Panc1 (cell line): ENCODE data around the gene RCN2. TPM values are rescaled to one million over a fixed set of nuclear protein-coding genes. Genes with fewer than 3 reads are reported as not detected.

Experiments used
- ATAC-seq: fragments of 200-7000 bp; cut with Tn5 transposase; 2 replicates; pipeline ENCODE4 v1.9.1; 2020; ENCODE audit warnings: mild to moderate bottlenecking, moderate library complexity
- BruUV-seq: library from RNA; stranded (reverse); fragments of 400-500 nt; replicated peaks from 2 replicates; lab custom pipeline; 2021; lab: Mats Ljungman, UMichigan
- CTCF ChIA-PET: fragments of 300-600 bp; sonication (Branson Sonifier 250); formaldehyde crosslinking; loops from one replicate; lab custom pipeline; 2022; ENCODE audit warnings: antibody characterized with exemption; lab: Charles Lee
- POLR2A ChIA-PET: fragments of 300-600 bp; sonication (Branson Sonifier 250); formaldehyde crosslinking; loops from one replicate; lab custom pipeline; 2022; ENCODE audit warnings: antibody characterized with exemption; lab: Charles Lee
- DNase-seq: peaks from one replicate; pipeline ENCODE4 v3.0.0-alpha.2; 2010; ENCODE audit warnings: low read depth, low spot score
- H3K27ac ChIP-seq: 2 replicates; pipeline ENCODE4 v1.5.1; 2011; ENCODE audit warnings: mild to moderate bottlenecking, low read length, inconsistent platforms
- H3K27me3 ChIP-seq: fragments of 200-500 bp; sonication (Bioruptor generic); 2 replicates; pipeline ENCODE4 v1.6.0; 2014; ENCODE audit warnings: low read length, inconsistent platforms; ENCODE audit not compliant: control insufficient read depth, insufficient read depth
- H3K36me3 ChIP-seq: fragments of 200-500 bp; sonication (Bioruptor generic); 2 replicates; pipeline ENCODE4 v1.5.1; 2014; ENCODE audit warnings: inconsistent platforms, mild to moderate bottlenecking, low read length, moderate library complexity; ENCODE audit not compliant: control insufficient read depth, insufficient read depth
- H3K4me1 ChIP-seq: 2 replicates; pipeline ENCODE4 v1.5.1; 2011; ENCODE audit warnings: inconsistent platforms, mild to moderate bottlenecking, low read length, moderate library complexity; ENCODE audit not compliant: control insufficient read depth, insufficient read depth
- H3K4me3 ChIP-seq, 2 experiments: 2 replicates each; pipeline ENCODE4 v1.5.1; 2011 to 2012; ENCODE audit warnings: low read depth in 2 of 2, low read length in 2 of 2, mild to moderate bottlenecking in 2 of 2, inconsistent platforms in 1 of 2, moderate library complexity in 1 of 2
- H3K9me3 ChIP-seq: fragments of 200-500 bp; sonication (Bioruptor generic); 2 replicates; pipeline ENCODE4 v1.5.1; 2014; ENCODE audit warnings: low read depth, mild to moderate bottlenecking, inconsistent platforms, low read length, moderate library complexity; ENCODE audit not compliant: control insufficient read depth, insufficient read depth
- POLR2AphosphoS5 ChIP-seq: IDR thresholded peaks from 2 replicates; pipeline ENCODE4 v1.6.1; 2012; ENCODE audit warnings: mild to moderate bottlenecking, low read depth, low read length, moderate library complexity
- SIN3A ChIP-seq: IDR thresholded peaks from 2 replicates; pipeline ENCODE4 v1.6.1; 2012; ENCODE audit warnings: low read depth, mild to moderate bottlenecking, low read length, moderate library complexity, borderline replicate concordance; ENCODE audit not compliant: insufficient read depth
- TCF7L2 ChIP-seq: IDR thresholded peaks from 2 replicates; pipeline ENCODE4 v1.6.1; 2011; ENCODE audit warnings: mild to moderate bottlenecking, low read depth, low read length, inconsistent platforms
- in situ Hi-C: cut with HindIII; loops from 2 replicates; pipeline ENCODE4 v1.10.0; 2016; ENCODE audit warnings: low sequenced_read_pairs, low pct_unique_long_range_greater_than_20kb
- intact Hi-C: fragments of 100-400 bp; cut with micrococcal nuclease; formaldehyde crosslinking; loops from one replicate; pipeline ENCODE4 v1.10.0; 2022; ENCODE audit not compliant: unreplicated experiment
- total RNA-seq: library from RNA; stranded (reverse); gene quantifications from one replicate; pipeline ENCODE4 v1.2.1, GENCODE V29; 2021; ENCODE audit not compliant: unreplicated experiment
- TF ChIP-seq, protein P1 (sequence below), 2 experiments: IDR thresholded peaks; 2 replicates each; pipeline ENCODE4 v1.6.1; 2011 to 2012; ENCODE audit warnings: low read depth in 2 of 2, control low read depth in 1 of 2, low read length in 1 of 2, mild to moderate bottlenecking in 1 of 2, moderate library complexity in 1 of 2; ENCODE audit not compliant: insufficient read depth in 1 of 2
- TF ChIP-seq, protein P2 (sequence below): fragments of 450-650 bp; IDR thresholded peaks from 2 replicates; pipeline ENCODE4 v1.5.1; 2017; ENCODE audit warnings: mild to moderate bottlenecking

RCN2 gene
- total RNA-seq, 1 experiment from 2014 or later: 60.7 TPM

DNA sequence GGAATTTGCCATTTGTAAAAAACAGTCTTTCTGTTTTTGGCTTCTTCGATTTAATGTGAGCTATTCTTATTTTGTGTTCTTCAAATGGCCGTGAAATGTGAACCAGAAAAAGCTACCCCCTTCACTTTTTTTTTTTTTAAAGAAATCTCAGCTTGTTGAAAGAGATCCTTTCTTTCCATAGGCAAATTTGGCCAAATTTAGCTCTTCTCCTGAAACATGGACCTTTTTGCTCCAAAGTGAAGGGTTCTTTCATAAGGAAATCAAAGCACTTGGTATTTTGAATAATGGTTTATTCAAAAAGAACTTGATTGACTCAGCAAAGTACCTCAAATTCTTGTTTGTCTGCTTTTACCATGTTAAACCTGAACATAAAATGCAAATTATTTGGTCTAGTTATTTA, 10.1 kb downstream of the RCN2 start:
- no peak overlapping the region for H3K27ac ChIP-seq
- H3K27me3 ChIP-seq: no peaks in the 10 kb centered on the region
- ChIA-PET POLR2A (interaction anchor here (0.5 kb wide), 1 partner anchor 592 kb away, joined by 13 read pairs; no protein-coding TSS in a partner anchor), CTCF (interaction anchor here (0.6 kb wide), 1 partner anchor 152 kb away, joined by 7 read pairs; no protein-coding TSS in a partner anchor)
- no peaks in the 10 kb centered on the region for H3K4me1 ChIP-seq
- H3K36me3 ChIP-seq: peaks cover 6% of the 10 kb centered on the region; the same call in 1 of the 2 replicates
- no peaks in the 10 kb centered on the region for H3K9me3 ChIP-seq
- ATAC-seq (no peak), DNase-seq (no peak)
- TF ChIP-seq, protein P1, sequence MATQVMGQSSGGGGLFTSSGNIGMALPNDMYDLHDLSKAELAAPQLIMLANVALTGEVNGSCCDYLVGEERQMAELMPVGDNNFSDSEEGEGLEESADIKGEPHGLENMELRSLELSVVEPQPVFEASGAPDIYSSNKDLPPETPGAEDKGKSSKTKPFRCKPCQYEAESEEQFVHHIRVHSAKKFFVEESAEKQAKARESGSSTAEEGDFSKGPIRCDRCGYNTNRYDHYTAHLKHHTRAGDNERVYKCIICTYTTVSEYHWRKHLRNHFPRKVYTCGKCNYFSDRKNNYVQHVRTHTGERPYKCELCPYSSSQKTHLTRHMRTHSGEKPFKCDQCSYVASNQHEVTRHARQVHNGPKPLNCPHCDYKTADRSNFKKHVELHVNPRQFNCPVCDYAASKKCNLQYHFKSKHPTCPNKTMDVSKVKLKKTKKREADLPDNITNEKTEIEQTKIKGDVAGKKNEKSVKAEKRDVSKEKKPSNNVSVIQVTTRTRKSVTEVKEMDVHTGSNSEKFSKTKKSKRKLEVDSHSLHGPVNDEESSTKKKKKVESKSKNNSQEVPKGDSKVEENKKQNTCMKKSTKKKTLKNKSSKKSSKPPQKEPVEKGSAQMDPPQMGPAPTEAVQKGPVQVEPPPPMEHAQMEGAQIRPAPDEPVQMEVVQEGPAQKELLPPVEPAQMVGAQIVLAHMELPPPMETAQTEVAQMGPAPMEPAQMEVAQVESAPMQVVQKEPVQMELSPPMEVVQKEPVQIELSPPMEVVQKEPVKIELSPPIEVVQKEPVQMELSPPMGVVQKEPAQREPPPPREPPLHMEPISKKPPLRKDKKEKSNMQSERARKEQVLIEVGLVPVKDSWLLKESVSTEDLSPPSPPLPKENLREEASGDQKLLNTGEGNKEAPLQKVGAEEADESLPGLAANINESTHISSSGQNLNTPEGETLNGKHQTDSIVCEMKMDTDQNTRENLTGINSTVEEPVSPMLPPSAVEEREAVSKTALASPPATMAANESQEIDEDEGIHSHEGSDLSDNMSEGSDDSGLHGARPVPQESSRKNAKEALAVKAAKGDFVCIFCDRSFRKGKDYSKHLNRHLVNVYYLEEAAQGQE (IDR thresholded peaks at IDR 0.05; ENCODE audit: insufficient read depth in 1 of 2, low read depth in 2 of 2, low read length in 1 of 2): no peak
- TF ChIP-seq TCF7L2 (no peak), SIN3A (no peak), POLR2AphosphoS5 (no peak)
- TF ChIP-seq, protein P2, sequence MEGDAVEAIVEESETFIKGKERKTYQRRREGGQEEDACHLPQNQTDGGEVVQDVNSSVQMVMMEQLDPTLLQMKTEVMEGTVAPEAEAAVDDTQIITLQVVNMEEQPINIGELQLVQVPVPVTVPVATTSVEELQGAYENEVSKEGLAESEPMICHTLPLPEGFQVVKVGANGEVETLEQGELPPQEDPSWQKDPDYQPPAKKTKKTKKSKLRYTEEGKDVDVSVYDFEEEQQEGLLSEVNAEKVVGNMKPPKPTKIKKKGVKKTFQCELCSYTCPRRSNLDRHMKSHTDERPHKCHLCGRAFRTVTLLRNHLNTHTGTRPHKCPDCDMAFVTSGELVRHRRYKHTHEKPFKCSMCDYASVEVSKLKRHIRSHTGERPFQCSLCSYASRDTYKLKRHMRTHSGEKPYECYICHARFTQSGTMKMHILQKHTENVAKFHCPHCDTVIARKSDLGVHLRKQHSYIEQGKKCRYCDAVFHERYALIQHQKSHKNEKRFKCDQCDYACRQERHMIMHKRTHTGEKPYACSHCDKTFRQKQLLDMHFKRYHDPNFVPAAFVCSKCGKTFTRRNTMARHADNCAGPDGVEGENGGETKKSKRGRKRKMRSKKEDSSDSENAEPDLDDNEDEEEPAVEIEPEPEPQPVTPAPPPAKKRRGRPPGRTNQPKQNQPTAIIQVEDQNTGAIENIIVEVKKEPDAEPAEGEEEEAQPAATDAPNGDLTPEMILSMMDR: no peak
- no peak overlapping the region for H3K4me3 ChIP-seq
- in situ Hi-C loops (no loop called here), intact Hi-C loops (no loop called here)
- BruUV-seq: no TSS peak

DNA sequence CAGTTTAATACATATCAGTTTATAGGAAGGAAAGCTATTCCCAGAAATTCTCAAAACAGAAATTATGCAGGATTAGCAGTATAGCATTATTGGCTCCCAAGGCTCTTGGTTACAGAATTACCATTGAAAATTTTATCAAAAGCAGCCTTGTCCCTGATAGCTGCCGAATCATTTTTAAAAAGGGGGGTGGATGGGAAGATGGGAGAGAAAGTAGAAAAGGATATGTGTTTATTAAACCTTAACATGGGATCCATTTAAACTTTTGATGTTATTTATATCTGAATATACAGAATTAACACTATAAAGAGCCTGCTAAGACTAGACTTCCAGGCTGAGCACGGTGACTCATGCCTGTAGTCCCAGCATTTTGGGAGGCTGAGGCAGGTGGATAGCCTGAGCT, 10.8 kb downstream of the RCN2 start:
- ATAC-seq (no peak), DNase-seq (no peak)
- BruUV-seq: no TSS peak
- ChIA-PET CTCF (interaction anchor here (0.6 kb wide), 1 partner anchor 151 kb away, joined by 7 read pairs; no protein-coding TSS in a partner anchor), POLR2A (interaction anchor here (0.5 kb wide), 1 partner anchor 591 kb away, joined by 13 read pairs; no protein-coding TSS in a partner anchor)
- H3K9me3 ChIP-seq: no peaks in the 10 kb centered on the region
- in situ Hi-C loops: no loop called here
- no peaks in the 10 kb centered on the region for H3K27me3 ChIP-seq
- no peak overlapping the region for H3K4me3 ChIP-seq
- H3K27ac ChIP-seq: no peak overlapping the region
- TF ChIP-seq POLR2AphosphoS5 (no peak), SIN3A (no peak), TCF7L2 (no peak)
- TF ChIP-seq, protein P1 (IDR thresholded peaks at IDR 0.05; ENCODE audit: insufficient read depth in 1 of 2, low read depth in 2 of 2, low read length in 1 of 2): no peak
- TF ChIP-seq, protein P2: no peak
- H3K36me3 ChIP-seq: peaks cover 6% of the 10 kb centered on the region; the same call in 1 of the 2 replicates
- intact Hi-C loops: no loop called here
- H3K4me1 ChIP-seq: no peaks in the 10 kb centered on the region
